Stimulated activated CD4-positive, alpha-beta T cell treated with anti-CD3 and anti-CD28 coated beads, Interleukin-1b, Interleukin-23, amount 100 ng/mL, for 24 hours (primary cell): Measurements from ENCODE around the gene KCNJ13.
"Not testable (repeated sequence)": the region's sequence is repeated elsewhere in the genome, so short reads cannot be mapped to it uniquely, and the experiment has no call there.

Experiments used
- DNase-seq, 4 experiments: peaks; one replicate each; pipeline ENCODE4 v3.0.0-alpha.2; 2020; ENCODE audit warnings: low read depth in 4 of 4, low spot score in 1 of 4

KCNJ13 gene

GRCh38 chr2:232770207-232770606 lies 6.2 kb downstream of the KCNJ13 start:
- DNase-seq, result no peak

GRCh38 chr2:232767866-232768265 lies 8.5 kb downstream of the KCNJ13 start:
- no peak for DNase-seq

GRCh38 chr2:232761301-232761907 lies 15.0 kb downstream of the KCNJ13 start:
- no peak for DNase-seq

- DNase-seq, result no peak
Measured at GRCh38 chr2:232757905-232758304, 18.5 kb downstream of the KCNJ13 start.

- DNase-seq, result no peak
Measured at GRCh38 chr2:232750135-232750671, 26.2 kb downstream of the KCNJ13 start.

- no peak for DNase-seq
Measured at GRCh38 chr2:232749331-232749730, 27.0 kb downstream of the KCNJ13 start.

- DNase-seq, result no peak
Measured at GRCh38 chr2:232748038-232748437, 28.3 kb downstream of the KCNJ13 start.

GRCh38 chr2:232744963-232745362 lies 31.4 kb downstream of the KCNJ13 start:
- DNase-seq, result no peak

GRCh38 chr2:232741972-232742371 lies 34.4 kb downstream of the KCNJ13 start:
- no peak for DNase-seq

- DNase-seq, result no peak
Measured at GRCh38 chr2:232741294-232741693, 35.1 kb downstream of the KCNJ13 start.

GRCh38 chr2:232731470-232731869 lies 44.9 kb downstream of the KCNJ13 start:
- DNase-seq, result no peak

GRCh38 chr2:232728785-232729184 lies 47.6 kb downstream of the KCNJ13 start:
- DNase-seq, result no peak

GRCh38 chr2:232723027-232723426 lies 53.3 kb downstream of the KCNJ13 start:
- DNase-seq, result no peak

- no peak for DNase-seq
Measured at GRCh38 chr2:232721882-232722281, 54.5 kb downstream of the KCNJ13 start.

GRCh38 chr2:232721261-232721660 lies 55.1 kb downstream of the KCNJ13 start:
- no peak for DNase-seq

GRCh38 chr2:232720056-232720455 lies 56.3 kb downstream of the KCNJ13 start:
- DNase-seq, result not testable (repeated sequence)
